NT2/D1 (cell line): ENCODE data around the gene TTLL11.

Experiments
- SUZ12 ChIP-seq: IDR thresholded peaks from 2 replicates; pipeline ENCODE4 v1.6.1; 2011; ENCODE audit not compliant: insufficient read length, insufficient read depth; ENCODE audit errors: extremely low read depth
- YY1 ChIP-seq: IDR thresholded peaks from 2 replicates; pipeline ENCODE4 v1.6.1; 2011; ENCODE audit not compliant: insufficient read length, insufficient read depth

GRCh38 chr9:121868626-121869025, 224.5 kb downstream of the TTLL11 start:
- TF ChIP-seq YY1 (no peak), SUZ12 (no peak)
